GM19467 (cell line): ENCODE results near the gene TNFRSF19.

Experiments used
- ATAC-seq: cut with Tn5 transposase; IDR thresholded peaks from one replicate; pipeline ENCODE4 v1.9.1; 2021; ENCODE audit warnings: mild to moderate bottlenecking, moderate library complexity; ENCODE audit not compliant: unreplicated experiment

TNFRSF19 gene

DNA sequence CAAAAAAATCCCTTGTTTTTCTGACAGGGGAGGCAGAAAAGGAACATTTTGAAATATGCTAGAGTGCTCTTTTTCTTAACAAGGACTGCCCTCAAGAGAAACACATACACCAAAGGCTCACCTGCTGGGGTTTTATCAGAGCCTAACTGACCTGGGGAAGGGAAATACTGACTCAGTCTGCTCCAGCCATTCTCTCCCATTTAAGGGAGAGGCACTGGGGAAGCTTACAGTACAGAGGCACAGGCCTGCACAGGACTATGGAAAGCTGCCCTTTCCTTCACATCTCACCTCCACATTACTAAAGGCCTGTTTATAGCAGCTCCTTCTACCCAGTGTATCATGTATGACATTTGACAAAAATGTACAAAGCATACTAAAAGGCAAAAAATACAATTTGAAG, 30.3 kb downstream of the TNFRSF19 start:
- no peak for ATAC-seq

DNA sequence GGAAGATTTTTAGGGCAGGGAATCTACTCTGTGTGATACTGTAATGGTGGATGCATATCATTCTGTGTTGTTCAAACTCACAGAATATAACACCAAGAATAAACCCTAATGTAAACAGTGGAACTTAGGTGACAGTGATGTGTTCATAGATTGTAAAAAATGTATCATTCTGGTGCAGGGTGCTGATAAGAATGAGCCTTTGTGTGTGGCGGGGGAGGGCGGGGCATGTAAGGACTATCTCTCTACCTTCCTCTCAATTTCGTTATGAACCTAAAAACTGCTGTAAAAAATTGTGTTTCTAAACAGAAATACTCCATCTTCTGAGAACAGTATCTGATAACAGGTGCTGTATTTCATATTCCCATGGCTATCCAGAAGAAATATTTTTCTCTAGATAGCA, 35.6 kb downstream of the TNFRSF19 start:
- no peak for ATAC-seq

DNA sequence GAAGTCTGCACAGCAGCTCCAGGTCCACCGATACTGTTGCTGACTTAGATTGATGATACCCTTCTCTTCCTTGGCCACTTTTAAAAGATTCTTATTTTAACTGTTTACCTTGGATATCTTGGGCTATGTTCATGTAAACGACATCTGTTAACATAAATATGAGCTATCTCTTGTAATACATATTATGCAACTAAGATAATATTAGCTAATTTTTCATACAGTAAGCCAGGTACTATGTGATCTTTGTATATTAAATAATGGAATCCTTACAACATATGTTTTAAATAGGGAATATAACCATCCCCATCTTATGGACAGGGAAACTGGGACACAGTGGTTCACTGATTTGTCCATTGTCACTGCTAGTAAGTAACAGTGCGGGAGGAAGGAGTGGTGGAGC, 37.9 kb downstream of the TNFRSF19 start:
- ATAC-seq = no peak

DNA sequence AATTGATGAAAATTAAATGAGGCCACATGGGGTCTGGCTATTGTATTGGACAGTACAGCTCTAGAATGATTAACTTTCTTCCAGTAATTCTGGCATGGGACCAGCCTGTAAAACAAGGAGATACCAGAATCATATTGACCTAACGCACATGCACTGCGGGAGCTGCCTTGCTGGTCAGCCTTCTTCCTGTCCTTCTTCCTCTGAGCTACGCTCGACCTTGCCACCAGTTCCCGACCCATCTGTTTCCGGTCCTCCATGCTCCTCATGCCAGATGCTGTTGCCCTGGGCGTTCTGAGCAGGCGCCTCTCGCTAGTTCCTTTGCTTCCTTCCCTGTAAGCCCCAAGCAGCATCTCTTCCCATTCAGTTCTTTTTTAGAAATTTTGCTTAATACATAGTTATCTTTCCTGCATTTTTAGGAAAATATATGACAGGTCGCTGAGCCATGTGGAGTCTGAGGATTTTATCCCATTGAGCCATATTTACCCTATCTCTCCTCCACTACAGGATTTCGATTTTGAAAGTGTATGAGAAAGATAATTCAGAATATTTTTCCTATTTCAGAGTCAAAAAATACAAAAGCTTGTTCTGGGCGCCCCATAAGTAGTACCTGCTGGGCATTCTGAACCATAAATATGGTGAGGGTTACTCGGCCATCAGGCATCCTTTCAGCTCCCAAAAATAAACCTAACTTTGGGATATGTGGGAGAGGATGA, 38.6 kb downstream of the TNFRSF19 start:
- no peak for ATAC-seq

DNA sequence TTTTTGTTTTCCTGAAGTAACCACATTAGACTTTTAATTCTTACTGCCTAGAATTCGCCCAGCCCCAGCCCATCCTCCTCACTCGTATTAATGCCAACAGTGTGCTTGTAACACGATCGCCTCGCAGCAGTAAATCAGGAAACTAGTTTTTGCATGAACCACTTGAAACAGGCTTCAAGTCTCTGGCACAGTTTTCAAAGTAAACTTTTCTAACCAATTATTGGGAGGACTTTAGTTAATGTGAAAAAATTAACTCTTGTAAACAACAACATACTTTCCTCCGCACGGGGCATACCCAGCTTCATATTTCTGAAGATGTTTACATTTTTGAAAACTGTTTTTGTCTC, 39.2 kb downstream of the TNFRSF19 start:
- ATAC-seq = no peak

DNA sequence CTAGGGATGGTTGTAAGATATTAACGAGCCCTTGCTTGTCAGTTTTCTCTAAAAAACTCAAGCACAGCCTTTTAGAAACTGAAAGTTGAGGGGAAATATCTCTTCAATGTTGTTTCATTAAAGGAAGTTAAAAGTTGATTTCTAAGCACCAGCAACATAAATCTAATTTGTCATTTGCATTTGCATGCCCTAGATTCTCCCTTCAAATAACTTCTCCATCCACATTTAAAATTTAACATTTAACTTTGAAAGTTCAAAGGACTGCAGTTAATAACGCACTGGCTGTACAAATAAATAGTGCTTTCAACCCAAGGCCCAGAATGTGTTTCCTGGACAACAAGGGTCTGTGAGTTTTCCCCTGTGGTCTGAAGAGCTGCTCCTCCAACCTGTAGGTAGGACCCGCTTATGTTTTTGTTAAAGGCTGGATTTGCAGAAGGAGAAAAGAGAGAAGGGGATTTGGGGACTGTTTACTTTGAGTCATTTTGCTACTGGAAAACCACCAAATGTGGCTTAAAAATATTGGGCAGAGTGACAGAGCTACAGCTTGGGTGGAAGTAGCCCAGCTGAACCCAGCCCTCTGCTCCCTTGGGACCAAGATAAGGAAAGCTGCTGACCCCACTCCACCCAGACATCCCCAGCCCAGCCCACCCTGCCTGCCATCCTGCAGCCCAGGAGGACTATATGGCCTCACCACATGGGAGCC, 39.8 kb downstream of the TNFRSF19 start:
- ATAC-seq = no peak

DNA sequence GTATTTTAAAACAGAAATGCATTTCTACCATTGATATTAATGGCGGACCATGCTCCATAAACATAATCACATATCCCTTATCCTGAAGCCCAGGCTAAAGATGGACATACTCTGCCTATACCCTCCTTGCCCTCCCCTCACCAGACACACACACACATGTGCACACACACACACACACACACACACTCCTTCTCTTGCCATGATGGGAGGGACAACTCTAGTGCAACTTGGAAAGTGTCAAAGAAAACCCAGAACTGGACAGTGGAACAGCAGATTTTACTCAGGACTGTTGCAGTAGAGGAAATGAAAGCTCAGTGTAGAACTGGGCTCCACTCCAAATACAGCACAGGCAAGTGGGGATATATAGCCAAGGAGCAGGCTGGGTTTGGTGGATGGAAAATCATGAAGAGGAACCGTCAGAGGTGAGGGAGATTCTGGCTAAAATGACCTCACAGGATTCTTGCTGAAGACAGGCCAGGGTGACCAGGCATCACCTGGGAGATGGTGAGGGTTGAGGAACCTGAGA, 40.8 kb downstream of the TNFRSF19 start:
- ATAC-seq = no peak

DNA sequence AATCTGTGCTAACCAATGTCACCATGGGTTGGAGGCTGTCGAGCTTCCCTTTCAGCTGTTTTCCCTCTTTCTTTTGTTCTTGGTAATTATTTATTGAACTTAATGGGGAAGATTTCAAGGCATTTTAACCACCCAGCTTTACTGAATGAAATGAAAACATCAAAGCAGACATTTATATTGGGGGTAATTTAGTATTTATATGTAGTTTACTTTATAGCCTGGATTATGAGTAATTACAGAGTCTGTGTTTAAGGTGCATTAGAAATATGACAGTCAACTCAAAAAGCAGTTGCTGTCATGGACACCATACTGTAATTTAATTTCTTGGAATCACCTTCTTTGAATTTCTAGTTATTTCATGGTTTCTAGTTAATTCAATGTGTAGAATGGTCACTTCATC, 42.0 kb downstream of the TNFRSF19 start:
- ATAC-seq = no peak

DNA sequence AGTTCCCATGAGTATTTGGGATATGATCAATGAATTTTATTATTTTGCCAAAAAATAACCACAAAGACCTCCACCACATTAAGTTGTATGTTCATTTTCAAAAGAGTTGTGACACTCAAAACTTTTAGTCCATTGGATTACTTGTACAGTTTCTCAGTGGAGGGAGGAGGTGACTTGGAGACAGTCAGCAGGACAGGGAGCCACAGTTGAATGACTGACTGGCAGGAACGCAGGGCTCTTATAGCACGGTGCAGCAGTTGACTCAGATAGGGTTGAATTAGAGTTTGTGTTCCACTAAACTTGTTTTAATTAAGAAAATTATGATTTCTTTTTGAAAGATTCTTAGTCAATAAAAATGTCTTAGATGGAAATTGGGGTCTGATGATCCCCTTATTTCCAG, 42.5 kb downstream of the TNFRSF19 start:
- ATAC-seq = no peak

DNA sequence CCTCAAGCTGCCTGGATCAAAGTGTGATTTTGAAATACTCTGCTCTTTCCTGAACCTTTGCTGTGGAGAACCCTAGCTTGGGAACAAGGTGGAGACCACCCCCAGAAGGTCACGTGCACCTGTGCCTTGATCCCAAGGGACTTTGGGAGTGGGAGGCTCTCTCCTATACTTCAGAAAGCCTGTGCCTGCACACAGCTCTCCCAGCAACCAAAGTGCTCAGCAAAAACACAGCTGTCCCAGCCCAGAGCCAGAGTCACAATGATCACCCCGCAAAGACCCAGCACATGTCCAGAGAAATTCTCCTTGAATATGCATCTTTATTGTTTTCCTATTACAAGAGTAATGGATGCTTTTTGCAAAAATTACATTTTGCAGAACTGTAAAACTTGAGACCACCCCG, 43.4 kb downstream of the TNFRSF19 start:
- ATAC-seq = no peak

DNA sequence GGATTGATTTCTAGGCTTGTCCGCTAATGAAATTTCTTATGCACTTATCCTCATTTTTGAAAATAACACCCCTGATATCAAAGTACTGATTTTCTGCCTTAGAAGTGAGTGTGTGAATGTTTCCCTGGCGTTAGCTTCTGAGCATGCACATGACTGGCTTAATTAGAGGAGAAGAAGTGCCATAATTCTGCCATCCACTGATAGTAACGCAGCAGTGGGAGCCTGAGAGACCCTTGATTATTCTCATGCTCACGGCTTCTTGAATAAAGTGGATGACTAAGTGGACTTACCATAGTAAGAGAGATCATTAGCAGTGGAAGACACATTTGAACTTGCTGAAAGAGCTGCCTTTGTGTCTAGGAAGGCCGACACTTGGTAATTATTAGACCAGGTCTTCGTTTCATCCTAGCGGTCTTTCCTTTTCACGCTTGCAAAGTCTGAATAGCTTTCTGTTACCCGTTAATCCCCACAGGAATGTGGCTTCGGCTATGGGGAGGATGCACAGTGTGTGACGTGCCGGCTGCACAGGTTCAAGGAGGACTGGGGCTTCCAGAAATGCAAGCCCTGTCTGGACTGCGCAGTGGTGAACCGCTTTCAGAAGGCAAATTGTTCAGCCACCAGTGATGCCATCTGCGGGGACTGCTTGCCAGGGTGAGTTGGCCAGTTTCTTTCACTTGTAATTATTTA, 45.3 kb downstream of the TNFRSF19 start:
- no peak for ATAC-seq

DNA sequence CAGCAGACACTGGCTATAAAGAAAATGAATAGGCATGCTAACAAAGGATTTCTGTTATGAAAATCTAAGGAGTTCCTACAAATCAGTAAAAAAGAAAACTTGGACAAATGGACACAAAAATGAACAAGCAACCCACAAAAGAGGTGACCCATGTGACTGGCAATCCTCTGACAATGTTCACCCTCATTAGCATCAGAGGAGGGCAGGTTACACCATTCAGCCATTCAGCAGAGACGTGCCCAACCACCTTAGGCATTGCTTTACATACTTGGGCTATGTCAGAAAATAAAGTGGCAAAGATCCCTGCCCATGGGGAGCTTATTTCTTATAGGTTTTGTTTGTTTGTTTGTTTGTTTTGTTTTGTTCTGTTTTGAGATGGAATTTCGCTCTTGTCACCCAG, 46.0 kb downstream of the TNFRSF19 start:
- ATAC-seq = no peak

DNA sequence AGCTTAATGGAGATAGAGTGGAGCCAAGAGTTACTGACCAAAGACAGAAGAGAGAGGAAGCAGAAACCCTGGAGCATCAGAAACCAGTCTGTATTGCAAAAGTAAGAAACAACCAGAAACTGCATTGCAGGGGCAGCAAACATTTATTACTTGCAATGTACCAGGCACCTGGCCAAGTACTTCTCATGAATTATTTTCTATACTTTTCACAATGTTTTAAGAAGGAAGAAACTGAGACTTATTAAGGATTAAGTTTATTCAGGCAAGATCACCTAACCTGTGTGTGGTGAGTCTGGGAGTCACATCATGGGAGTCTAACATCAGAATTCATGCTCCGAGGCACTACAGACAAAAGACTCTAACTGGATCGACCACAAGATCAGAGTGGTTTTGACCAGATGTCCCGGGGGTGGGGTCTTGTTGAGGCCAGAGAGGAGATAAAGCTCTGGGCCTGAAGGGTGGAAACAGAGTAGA, 47.4 kb downstream of the TNFRSF19 start:
- no peak for ATAC-seq

DNA sequence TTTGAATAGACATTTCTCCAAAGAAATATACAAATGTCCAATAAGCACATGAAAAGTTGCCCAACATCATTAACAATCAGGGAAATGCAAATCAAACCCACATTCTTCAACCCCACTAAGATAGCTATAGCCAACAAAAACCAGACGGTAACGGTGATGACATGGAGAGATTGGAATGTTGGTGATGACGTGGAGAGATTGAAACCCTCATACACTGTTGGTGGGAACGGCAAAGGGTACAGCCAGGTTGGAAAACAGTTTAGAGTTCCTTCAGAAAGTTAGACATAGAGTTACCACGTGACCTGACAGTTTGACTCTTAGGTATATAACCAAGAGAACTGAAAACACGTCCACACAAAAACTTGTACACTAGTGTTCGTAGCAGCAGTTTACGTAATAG, 48.1 kb downstream of the TNFRSF19 start:
- ATAC-seq = no peak

DNA sequence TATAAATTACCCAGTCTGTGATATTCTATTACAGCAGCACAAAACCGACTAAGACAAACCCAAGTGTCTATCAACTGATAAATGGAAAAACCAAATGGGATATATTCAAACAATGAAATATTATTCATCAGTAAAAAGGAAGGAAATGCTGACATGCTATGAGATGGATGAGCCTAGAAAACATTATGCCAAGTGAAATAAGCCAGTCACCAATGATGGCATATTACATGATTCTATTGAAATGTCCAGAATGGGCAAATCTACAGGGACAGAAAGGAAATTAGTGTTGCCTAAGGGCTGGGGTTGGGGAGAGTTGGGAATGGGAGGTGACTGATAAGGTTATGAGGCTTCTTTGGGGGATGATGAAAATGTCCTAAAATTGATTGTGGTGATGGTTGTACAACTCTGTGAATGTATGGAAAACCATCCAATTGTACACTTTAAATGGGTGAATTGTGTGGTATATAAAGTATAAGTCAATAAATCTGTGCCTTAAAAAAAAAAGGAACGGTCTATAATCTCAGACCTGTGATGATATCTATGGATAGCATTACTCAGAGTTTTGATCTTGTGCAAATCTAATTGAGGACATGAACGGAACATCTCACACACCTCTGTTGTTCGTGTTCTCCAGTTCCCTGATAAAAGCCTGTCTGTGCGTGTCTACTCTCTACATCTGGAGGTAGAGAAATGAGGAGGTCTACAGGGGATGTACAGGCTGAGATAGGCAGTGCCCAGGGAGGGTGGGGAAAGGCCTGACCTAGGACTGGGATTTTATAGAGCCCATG, 49.0 kb downstream of the TNFRSF19 start:
- ATAC-seq = no peak

DNA sequence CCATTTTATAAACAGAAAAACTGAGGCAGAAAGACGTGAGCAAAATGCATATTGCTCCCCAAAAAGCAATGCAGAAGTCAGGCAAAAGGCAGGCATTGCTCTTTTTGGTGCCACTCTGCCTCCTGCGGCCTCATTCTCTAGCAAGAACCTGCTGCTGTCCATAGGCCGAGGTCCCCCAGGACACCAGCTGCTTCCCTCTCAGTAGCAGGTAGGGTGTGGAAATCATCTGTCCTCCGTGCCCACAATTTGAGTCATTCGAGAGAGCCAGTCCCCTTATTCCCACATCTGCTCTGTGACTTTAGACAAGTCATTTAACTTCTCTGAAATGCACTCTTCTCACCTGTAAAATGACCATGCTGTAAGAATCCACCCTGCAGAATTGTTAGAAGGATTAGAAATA, 50.0 kb downstream of the TNFRSF19 start:
- ATAC-seq = no peak

DNA sequence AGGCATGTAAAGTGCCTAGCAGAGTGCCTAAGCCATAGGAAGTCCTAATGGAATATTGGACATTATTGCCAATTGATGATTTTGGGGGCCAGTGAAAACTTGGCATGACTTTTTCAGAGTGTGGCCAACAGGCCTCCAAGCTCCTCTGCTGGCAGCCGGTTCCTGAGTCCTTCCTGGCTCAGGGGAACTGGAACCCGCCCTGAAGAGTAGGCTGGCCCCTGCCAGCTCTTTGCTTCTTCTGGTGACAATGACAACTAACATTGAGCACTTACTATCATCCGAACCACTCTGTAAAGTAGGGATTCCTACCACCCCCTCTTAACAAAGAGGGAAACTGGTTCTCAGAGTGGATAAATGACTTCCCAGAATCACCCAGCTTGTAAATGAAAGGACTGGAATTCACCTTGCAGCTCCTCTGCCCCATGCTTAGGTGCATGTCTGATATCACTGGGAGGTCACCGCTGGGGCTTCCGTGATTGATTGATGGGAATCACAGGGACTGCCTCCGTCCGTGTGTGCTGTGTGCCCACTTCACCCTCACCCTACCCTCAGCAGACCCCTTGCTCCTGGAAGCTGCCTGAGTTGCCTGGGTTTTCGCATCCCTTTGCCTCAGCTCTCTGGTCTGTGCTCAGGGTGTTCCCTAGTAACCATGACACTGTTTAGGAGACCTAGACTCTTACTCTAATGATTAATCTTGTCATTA, 50.6 kb downstream of the TNFRSF19 start:
- no peak for ATAC-seq

DNA sequence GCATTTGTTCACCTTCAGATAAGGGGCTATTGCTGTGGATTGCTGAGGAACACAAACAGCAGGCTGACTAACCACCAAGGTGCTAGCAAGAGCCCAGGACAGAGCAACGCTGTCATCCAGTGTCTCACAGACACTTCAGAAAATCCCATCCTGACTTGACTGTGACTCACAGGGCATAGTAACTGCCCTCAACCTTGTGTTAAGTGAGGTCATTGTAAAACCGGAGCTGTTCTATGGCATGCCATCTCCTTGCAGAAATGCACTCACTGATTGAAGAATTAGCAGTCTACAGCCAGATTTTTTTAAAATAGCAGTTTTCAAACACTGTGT, 51.1 kb downstream of the TNFRSF19 start:
- ATAC-seq = no peak

DNA sequence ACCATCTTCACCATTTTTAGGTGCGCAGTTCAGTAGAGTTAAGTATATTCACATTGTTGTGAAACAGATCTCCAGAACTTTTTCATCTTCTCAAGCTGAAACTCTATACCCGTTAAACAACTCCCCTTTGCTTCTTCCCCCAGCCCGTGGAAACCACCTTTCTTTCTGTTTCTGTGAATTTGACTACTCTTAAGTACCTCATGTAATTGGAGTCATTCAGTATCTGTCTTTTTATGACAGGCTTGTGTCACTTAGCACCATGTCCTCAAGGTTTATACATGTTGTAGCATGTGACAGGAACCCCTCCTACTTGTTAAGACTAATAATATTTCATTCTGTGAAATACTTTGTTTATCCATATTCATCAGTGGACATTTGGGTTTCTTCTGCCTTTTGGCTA, 52.8 kb downstream of the TNFRSF19 start:
- no peak for ATAC-seq

DNA sequence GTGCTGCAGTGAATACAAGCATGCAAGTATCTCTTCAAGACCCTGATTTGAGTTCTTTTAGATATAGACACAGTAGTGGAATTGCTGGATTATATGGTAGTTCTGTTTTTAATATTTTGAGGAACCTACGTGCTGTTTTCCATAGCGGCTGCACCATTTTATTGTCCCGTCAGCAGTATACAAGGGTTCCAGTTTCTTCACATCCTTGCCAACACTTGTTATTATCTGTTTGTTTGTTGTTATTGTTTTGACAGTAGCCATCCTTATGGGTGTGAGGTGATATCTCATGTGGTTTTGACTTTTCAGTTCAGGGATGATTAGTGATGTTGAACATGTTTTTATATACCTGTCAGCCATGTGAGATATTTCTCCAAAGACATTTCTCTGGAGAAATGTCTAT, 53.2 kb downstream of the TNFRSF19 start:
- no peak for ATAC-seq

DNA sequence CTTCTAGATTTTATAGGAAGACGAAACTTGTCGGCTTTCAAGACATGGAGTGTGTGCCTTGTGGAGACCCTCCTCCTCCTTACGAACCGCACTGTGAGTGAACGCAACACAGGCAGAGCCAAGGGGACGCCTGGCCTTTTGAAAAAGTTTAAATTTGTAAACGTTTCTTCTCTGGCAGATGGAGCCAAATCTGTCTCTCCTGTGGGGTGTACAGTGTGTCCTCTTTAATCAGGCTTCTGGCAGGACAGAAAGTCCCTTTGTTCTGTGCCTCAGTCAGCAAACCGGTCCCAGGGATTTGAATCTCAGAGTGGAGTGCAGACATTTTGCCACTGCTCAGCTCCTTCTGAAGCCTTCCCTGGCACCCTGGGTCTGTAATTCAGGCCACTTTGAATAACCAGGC, 56.5 kb downstream of the TNFRSF19 start:
- no peak for ATAC-seq
